Ovary (tissue), 9 donors: ENCODE measurements around the gene PTP4A1. TPM values are rescaled to one million over a fixed set of nuclear protein-coding genes. Genes with fewer than 3 reads are reported as not detected.

ENCODE experiments used
- DNase-seq, 5 donors: peaks; one replicate each; pipeline ENCODE4 v3.0.0-alpha.2; 2019 to 2020
- H3K27ac ChIP-seq, 2 donors: fragments of 200-600 bp; one replicate each; pipeline versions ENCODE4 v1.5.1 to v1.8.0; 2019 to 2022
- H3K27me3 ChIP-seq: fragments of 200-600 bp; one replicate; pipeline ENCODE4 v1.8.0; 2022
- H3K36me3 ChIP-seq: fragments of 200-600 bp; sonication (generic); one replicate; pipeline ENCODE4 v1.5.1; 2019
- H3K4me1 ChIP-seq: one replicate; pipeline ENCODE4 v1.8.1; 2013; ENCODE audit warnings: mild to moderate bottlenecking, moderate library complexity; ENCODE audit not compliant: insufficient read depth
- H3K4me3 ChIP-seq: fragments of 200-600 bp; sonication (generic); one replicate; pipeline ENCODE4 v1.5.1; 2017
- H3K9me3 ChIP-seq, 2 donors: fragments of 200-600 bp in 1 of 2; sonication (generic) in 1 of 2; one replicate each; pipeline versions ENCODE4 v1.5.1 to v1.8.1; 2013 to 2019; ENCODE audit warnings: mild to moderate bottlenecking in 1 of 2, moderate library complexity in 1 of 2
- EP300 ChIP-seq: sonication (generic); formaldehyde crosslinking; IDR thresholded peaks from one replicate; pipeline ENCODE4 v1.6.1; 2017; ENCODE audit warnings: antibody characterized with exemption
- POLR2A ChIP-seq: fragments of 450-650 bp; IDR thresholded peaks from one replicate; pipeline ENCODE4 v1.6.1; 2017; ENCODE audit warnings: antibody characterized with exemption, mild to moderate bottlenecking, moderate library complexity
- WGBS, 3 donors: extraction: QIAGEN DNeasy Blood & Tissue Kit in 1 of 3; methylation state at CpG; one replicate each; pipeline versions ENCODE4 v1.1.5 to v1.1.7; 2013 to 2017; 5-methylcytosine and 5-hydroxymethylcytosine counted together
- intact Hi-C, 4 donors: fragments of 100-400 bp; cut with DNase I; formaldehyde crosslinking; loops; one replicate each; pipeline versions ENCODE4 v1.11.0 to v1.15.1; 2022 to 2023
- polyA plus RNA-seq, 2 donors: library from polyadenylated mRNA; stranded (reverse); fragments of 200-250 nt in 1 of 2; fragments of 350-450 nt in 1 of 2; fragmentation: Illumina TruSeq in 1 of 2; extraction: RNeasy Lipid Tissue Mini Kit (QIAGEN cat#74804) in 1 of 2; gene quantifications; one replicate each; pipeline ENCODE4 v1.2.3, GENCODE V29; 2013 to 2014
- total RNA-seq, 7 donors: library from RNA; depleted of rRNA in 2 of 7; stranded (reverse); fragments of >200 nt in 2 of 7; fragmentation: NEBNext Ultra II Directional in 3 of 7; extraction: Animal tissue kit (Norgen Biotek cat#: 25700) in 3 of 7; gene quantifications; one replicate each; pipeline versions ENCODE4 v1.1.0 to v1.2.4, GENCODE V29; 2016 to 2023
- TF ChIP-seq, protein P1 (sequence below), 3 donors: fragments of 450-650 bp in 2 of 3; fragments of 200-600 bp in 1 of 3; IDR thresholded peaks; one replicate each; pipeline versions ENCODE4 v1.5.1 to v1.8.0; 2016 to 2022; ENCODE audit warnings: antibody characterized with exemption in 3 of 3, mild to moderate bottlenecking in 1 of 3
- donor health status: DM: no; HTN: no; CAD: no; lungs with moderate emphysema.
- donor health status: DM: no; HTN: no; CAD: no.
- donor health status: Bipolar disorder and iron deficiency.
- donor health status: DM: yes; HTN: yes; CAD: no.
- donor health status: DM: no; HTN: no; CAD: no.
- donor health status: DM: yes; HTN: yes; CAD: no.

Gene PTP4A1
- total and polyA plus RNA-seq, 9 donors, result 9.4 to 89.4 (median 33.6) TPM

DNA sequence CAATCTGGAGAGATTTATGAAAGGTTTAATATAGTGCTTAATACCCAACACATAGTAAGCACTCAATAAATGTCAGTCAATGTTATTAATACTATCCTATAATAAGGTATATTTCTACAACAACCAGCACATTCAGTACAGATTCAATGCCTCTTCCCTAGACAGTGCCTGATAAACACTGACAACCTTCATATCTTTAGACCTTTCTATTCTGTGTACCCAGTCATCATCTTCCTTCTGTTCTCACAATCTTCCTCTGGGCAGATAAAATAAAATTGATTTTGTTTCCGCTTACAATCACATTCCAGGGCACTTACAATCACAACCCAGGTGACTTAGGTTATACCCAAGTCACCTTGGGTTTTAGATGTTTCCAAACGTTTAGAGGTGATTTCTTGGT is 11.0 kb upstream of the PTP4A1 start:
- WGBS, 3 donors, result 58 to 63% (median 60%) methylated on average over 2 of the region's 2 CpGs
- no peak overlapping the region for H3K4me3 ChIP-seq
- no peaks in the 10 kb centered on the region for H3K36me3 ChIP-seq
- no peaks in the 10 kb centered on the region for H3K9me3 ChIP-seq
- intact Hi-C loops, result no loop called here
- H3K27ac ChIP-seq, result no peak overlapping the region
- TF ChIP-seq POLR2A (no peak), EP300 (no peak)
- TF ChIP-seq, protein P1, sequence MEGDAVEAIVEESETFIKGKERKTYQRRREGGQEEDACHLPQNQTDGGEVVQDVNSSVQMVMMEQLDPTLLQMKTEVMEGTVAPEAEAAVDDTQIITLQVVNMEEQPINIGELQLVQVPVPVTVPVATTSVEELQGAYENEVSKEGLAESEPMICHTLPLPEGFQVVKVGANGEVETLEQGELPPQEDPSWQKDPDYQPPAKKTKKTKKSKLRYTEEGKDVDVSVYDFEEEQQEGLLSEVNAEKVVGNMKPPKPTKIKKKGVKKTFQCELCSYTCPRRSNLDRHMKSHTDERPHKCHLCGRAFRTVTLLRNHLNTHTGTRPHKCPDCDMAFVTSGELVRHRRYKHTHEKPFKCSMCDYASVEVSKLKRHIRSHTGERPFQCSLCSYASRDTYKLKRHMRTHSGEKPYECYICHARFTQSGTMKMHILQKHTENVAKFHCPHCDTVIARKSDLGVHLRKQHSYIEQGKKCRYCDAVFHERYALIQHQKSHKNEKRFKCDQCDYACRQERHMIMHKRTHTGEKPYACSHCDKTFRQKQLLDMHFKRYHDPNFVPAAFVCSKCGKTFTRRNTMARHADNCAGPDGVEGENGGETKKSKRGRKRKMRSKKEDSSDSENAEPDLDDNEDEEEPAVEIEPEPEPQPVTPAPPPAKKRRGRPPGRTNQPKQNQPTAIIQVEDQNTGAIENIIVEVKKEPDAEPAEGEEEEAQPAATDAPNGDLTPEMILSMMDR (IDR thresholded peaks at IDR 0.05), result no peak
- H3K27me3 ChIP-seq, result no peaks in the 10 kb centered on the region
- H3K4me1 ChIP-seq, result peaks cover 2% of the 10 kb centered on the region
- DNase-seq, result no peak

DNA sequence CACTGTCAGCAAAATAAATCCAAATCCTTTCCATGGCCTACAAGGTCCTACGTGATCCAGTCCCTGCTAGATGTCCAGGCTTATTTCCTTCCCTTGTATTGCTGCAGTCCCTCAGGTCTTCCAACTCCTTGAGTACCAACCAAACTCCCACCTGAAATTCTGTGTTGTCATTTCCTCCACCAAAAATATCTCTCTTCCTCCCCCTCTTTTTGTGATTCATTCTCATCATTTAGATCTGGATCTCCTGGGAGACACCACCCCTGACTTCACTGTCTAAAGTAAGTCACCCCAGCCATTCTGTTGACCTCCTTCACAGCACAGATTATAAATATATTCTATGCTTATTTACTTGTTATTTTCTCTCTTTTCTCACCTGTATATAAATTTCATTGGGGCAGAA is 9.0 kb upstream of the PTP4A1 start:
- Histone ChIP-seq H3K9me3 (no peaks in the 10 kb centered on the region), H3K4me3 (no peak overlapping the region), H3K36me3 (no peaks in the 10 kb centered on the region), H3K27me3 (no peaks in the 10 kb centered on the region), H3K4me1 (peaks cover 4% of the 10 kb centered on the region), H3K27ac (no peak overlapping the region)
- intact Hi-C loops, result no loop called here
- WGBS, 3 donors, result 96 to 100% (median 97%) methylated on average over 1 of the region's 1 CpG
- DNase-seq, result no peak
- TF ChIP-seq POLR2A (no peak), EP300 (no peak)
- TF ChIP-seq, protein P1 (IDR thresholded peaks at IDR 0.05), result no peak

DNA sequence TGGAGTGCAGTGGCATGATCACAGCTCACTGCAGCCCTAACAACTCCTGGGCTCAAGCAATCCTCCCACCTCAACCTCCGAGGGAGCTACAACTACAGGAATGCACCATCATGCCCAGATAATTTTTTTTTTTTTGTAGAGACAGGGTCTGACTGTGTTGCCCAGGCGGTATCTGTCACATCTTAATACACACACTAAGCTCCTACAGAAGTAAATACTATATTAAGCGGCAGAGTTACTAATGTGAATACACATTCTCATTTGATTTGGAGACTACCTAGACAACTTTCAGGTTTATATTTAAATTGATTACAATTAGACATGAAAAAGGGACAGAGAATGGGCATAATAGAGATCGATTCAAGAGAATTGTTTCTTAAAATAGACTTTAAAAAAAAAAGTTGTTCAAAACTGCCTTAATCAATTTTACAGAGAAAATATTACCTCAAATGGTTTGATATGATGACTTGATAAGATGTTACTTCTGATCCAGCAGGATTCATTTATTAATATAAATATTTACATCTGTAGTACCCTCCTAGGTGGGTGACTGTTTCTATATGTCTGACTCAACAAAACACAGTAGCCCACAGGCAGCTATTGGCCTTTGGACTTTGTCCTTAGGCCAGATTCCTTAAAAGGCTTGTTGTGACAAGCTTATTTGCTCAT is 7.1 kb upstream of the PTP4A1 start:
- no peak for TF ChIP-seq POLR2A
- no peak for TF ChIP-seq EP300
- TF ChIP-seq, protein P1 (IDR thresholded peaks at IDR 0.05), result no peak
- WGBS, 3 donors, result 65 to 79% (median 73%) methylated on average over 4 of the region's 4 CpGs

DNA sequence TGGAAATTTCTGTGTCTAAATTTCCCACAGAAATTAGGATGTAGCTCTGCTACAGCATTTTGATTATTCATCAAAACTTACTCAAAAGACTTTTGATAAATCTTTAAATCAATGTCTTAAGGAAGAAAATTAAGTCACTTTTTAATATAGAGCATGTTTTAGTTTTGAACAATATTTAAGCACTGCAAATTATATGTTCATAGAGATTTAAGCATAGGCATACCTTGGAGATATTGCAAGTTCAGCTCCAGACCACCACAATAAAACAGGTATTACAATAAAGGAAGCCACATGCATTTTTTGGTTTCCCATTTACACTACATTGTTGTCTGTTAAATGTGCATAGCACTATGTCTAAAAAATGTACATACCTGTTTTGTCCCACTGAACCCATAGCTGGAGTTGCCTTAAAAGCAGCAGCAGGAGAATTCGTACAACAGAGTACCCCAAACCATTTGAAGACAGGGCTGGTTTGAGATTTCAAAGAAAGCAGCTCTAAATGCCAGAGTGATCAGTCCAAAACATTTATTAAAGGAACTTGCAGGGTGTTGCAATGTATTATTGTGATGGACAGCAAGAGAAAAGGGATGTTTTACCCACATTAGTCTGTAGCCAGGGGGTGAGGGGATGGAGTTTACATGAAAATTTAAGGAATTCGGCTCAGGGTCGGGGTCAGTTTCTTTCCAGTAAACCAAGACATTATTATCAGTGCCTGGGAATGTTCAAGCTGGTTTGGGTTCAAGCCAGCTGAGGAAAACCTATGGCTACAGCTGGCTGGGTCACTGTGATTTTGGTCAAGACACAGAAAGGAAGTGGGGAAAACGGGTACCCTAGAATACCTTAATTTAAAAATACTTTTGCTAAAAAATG is 6.3 kb upstream of the PTP4A1 start:
- Histone ChIP-seq H3K36me3 (no peaks in the 10 kb centered on the region), H3K4me1 (peaks cover 4% of the 10 kb centered on the region), H3K9me3 (no peaks in the 10 kb centered on the region), H3K27ac (no peak overlapping the region), H3K27me3 (no peaks in the 10 kb centered on the region), H3K4me3 (no peak overlapping the region)
- WGBS, 3 donors, result 9 to 28% (median 12%) methylated on average over 4 of the region's 4 CpGs
- no peak for TF ChIP-seq POLR2A
- TF ChIP-seq, protein P1 (IDR thresholded peaks at IDR 0.05), result no peak
- TF ChIP-seq EP300, result no peak
- no peak for DNase-seq
- intact Hi-C loops, result no loop called here

More for the DNA sequence above, 7.1 kb upstream of the PTP4A1 start:
- no peaks in the 10 kb centered on the region for H3K36me3 ChIP-seq
- no peaks in the 10 kb centered on the region for H3K27me3 ChIP-seq
- intact Hi-C loops, result no loop called here
- peaks cover 4% of the 10 kb centered on the region for H3K4me1 ChIP-seq
- no peak for DNase-seq
- no peak overlapping the region for H3K4me3 ChIP-seq
- no peaks in the 10 kb centered on the region for H3K9me3 ChIP-seq
- no peak overlapping the region for H3K27ac ChIP-seq
